Measurements from ENCODE around the gene TRAPPC2L. TPM values are rescaled to one million over a fixed set of nuclear protein-coding genes. Genes with fewer than 3 reads are reported as not detected.
A peak's percentile ranks its signal among the peaks of the same experiment; 100 is the strongest.

Gene TRAPPC2L
- total and polyA plus RNA-seq, 10 of the 15 experiments (the other 5 are each of a cell fraction or from before 2014, with no cell fraction given) = 56.3 to 363 (median 118) TPM

GRCh38 chr16:88810912-88811768 is 45.8 kb upstream of the TRAPPC2L start (continued):
- TF ChIP-seq MAX (IDR thresholded peaks at IDR 0.05; ENCODE audit: low read depth, low read length) = peak; percentile 71
- TF ChIP-seq NFYB (IDR thresholded peaks at IDR 0.05; ENCODE audit: insufficient read depth, low read depth, low read length) = no peak
- TF ChIP-seq BRCA1 (IDR thresholded peaks at IDR 0.05; ENCODE audit: low read depth, low read length) = no peak; the same call in 1 of the 2 replicates
- peak; percentile 19; the same call in 1 of the 2 replicates for TF ChIP-seq DPF2 (IDR thresholded peaks at IDR 0.05)
- no peak for TF ChIP-seq ZZZ3 (IDR thresholded peaks at IDR 0.05; ENCODE audit: control insufficient read depth, insufficient read length, low read depth)
- no peak for TF ChIP-seq ZNF274 (IDR thresholded peaks at IDR 0.05; ENCODE audit: insufficient read depth, insufficient read length)
- no peak for TF ChIP-seq TAF1 (IDR thresholded peaks at IDR 0.05; ENCODE audit: borderline replicate concordance, low read depth, low read length)
- TF ChIP-seq RBBP5 (conservative IDR thresholded peaks at IDR 0.05) = no peak
- TF ChIP-seq RB1 (IDR thresholded peaks at IDR 0.05; ENCODE audit: borderline replicate concordance) = 0 out of 2 replicates have a peak, but pooled peaks have one; percentile 43
- TF ChIP-seq GABPA (IDR thresholded peaks at IDR 0.05; ENCODE audit: low read depth) = no peak
- TF ChIP-seq NR2C2 (IDR thresholded peaks at IDR 0.05; ENCODE audit: borderline replicate concordance, control insufficient read depth, insufficient read length, low read depth) = no peak
- TF ChIP-seq USF2 (IDR thresholded peaks at IDR 0.05; ENCODE audit: borderline replicate concordance, low read depth, low read length) = peak; percentile 87
- no peak for TF ChIP-seq NR2F1 (conservative IDR thresholded peaks at IDR 0.05)
- no peak for TF ChIP-seq TCF12 (IDR thresholded peaks at IDR 0.05; ENCODE audit: low read depth, low read length)
- peak; percentile 55; the same call in 1 of the 2 replicates for TF ChIP-seq BACH1 (IDR thresholded peaks at IDR 0.05; ENCODE audit: borderline replicate concordance)
- no peak for TF ChIP-seq ASH2L (IDR thresholded peaks at IDR 0.05; ENCODE audit: borderline replicate concordance, low read depth)
- no peak for TF ChIP-seq CEBPZ (IDR thresholded peaks at IDR 0.05; ENCODE audit: low read depth, low read length)
- peak; percentile 46 for TF ChIP-seq ZNF687 (IDR thresholded peaks at IDR 0.05)
- TF ChIP-seq CHD4 (IDR thresholded peaks at IDR 0.05) = no peak
- TF ChIP-seq YY1 (IDR thresholded peaks at IDR 0.05; ENCODE audit: low read depth, low read length) = no peak
- no peak for TF ChIP-seq PKNOX1 (IDR thresholded peaks at IDR 0.05)

Data from GM12878 (cell line).